SKM-1 (cell line): ENCODE results near the gene LRRC4C.
"Not testable (repeated sequence)": the region's sequence is repeated elsewhere in the genome, so short reads cannot be mapped to it uniquely, and the experiment has no call there.

Experiments
- DNase-seq: peaks from one replicate; lab custom pipeline; 2025; ENCODE audit not compliant: unreplicated experiment; lab: John Stamatoyannopoulos, UW

The LRRC4C gene

GRCh38 chr11:40268551-40268950, 1190.9 kb downstream of the LRRC4C start:
- no peak for DNase-seq

DNA sequence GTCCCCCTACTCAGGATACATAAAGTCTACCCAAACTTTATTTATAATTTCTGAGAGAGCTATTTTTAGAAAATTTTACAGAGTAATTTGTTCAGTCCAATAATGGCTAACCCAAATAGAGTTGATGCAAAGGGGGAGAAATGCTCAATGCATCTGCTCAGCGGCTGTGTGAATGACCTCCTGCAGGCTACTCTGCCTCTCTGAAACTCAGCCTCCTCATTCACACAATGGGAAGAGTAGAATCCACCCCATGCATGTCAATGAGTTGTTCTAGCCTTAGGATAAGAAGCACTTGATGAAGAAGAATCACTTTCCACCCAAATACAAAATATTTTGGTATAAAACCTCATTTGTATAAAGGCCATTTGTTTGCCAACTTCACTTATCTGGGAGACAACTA, 1204.0 kb downstream of the LRRC4C start:
- no peak for DNase-seq

GRCh38 chr11:40253166-40253565, 1206.3 kb downstream of the LRRC4C start:
- DNase-seq: no peak

- DNase-seq: no peak
Measured at GRCh38 chr11:40252236-40252635, 1207.2 kb downstream of the LRRC4C start.

DNA sequence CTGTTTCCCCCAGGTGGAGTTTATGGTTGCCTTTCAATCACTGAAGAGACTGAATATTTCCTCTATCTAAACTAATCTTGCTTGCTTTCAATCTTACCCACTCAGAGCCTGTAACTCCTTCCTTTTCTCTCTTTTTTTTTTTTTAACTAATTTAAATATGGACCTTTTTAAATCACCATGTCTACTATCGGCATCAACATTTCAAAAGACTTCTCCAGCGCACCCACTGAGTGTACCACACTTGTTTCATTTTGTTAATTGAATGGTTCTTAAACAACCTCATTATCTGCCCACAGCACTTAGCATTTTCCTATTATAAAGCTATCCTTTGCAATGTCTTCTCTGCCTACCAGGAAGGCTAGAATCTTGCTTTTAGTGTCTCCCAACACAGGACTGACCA, 1212.5 kb downstream of the LRRC4C start:
- no peak for DNase-seq

DNA sequence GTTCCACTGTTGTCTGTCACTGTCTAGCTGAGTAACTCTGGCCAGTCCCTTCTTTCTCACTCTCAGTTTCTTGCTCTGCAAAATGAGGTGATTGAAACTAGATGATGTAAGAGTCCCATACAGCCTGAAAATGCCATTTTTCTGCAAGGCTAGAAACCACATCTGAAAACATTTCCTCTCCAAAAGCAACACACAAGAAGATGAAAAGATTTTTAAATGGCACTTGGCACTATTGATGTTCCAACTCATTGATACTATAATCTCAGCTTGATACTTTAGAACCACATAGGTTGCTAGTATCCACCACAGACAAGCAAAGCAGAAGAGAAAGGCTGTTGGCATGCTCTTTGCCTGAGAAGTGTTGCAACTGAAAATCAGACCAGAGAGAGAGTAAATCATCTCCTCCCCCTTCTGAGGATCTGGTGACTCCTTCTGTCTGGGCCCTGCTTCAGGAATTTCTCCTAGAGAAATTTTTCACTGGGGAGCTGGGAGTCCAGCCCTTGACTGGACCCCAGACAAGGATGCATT, 1217.9 kb downstream of the LRRC4C start:
- DNase-seq: no peak

GRCh38 chr11:40240284-40240683, 1219.2 kb downstream of the LRRC4C start:
- DNase-seq: no peak

- no peak for DNase-seq
Measured at GRCh38 chr11:40236526-40236925, 1222.9 kb downstream of the LRRC4C start.

DNA sequence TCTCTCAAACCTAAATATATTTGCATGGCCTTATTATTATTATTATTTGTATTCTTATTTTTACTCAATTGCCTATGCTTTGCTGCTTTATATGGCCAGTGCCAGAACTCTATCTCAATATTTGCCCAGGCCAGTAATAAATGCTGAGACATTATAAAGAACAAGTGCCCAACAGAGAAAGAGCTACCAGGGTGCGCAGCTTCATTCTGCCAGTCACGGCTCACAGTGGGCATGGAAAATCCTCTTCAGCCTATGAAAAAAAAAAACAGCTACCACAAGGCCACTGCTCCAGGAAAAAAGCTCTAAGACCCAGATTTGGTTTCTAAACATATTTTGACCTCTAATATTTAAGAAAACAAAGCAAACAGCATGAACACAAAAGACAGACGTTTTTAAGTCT, 1223.6 kb downstream of the LRRC4C start:
- DNase-seq: no peak

DNA sequence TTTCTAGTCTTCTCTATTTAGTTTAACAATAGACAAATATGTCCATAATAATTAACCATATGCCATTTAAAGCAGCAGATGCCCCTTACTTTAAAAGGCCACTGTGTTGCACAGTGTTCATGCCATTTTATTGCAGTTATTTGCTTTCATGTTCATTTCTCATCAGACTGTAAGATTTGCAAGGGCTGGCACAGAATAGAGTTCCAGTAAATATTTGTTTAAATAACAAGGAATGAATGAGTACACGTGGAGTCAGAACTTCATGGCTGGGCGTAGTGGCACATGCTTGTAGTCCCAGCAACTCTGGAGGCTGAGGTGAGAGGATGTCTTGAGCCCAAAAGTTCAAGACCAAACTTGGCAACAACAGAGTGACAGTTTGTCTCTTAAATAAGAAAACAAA, 1228.6 kb downstream of the LRRC4C start:
- DNase-seq: no peak

DNA sequence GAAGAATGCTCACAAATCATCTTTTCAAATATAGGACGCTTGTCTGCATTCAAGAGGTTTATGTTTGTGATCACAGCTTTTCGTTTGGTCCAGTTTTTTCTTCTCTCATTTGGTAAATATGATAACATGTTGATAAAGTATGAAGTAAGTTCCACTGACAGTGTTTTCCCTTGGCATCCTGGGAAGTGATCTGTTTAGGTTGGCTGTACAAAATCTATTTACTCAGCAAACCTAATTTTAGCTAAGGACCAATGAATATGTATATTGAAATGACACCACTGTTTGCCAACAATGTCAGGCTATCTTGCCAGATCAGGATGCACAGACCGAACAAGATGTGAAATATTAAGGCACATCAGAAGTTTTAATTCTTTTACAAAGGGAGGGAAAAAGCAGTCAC, 1230.8 kb downstream of the LRRC4C start:
- no peak for DNase-seq

DNA sequence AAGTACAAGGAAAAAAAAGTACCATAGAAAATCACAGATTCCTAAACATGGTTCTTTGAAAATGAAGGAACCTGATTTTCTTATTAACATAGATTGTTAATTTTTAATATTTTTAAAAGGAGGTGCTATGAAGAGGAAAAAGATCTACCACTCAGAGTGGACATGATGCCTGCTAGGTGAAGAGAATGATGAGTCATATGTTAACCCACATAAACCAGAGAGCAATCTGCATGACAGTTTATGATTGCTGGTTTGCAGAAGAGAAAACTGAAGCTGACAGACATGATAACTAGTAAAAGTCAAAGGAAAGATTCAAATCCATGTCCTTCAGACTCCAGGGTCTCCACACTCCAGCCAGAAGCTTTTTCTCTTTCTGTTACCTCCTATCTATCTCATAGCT, 1231.7 kb downstream of the LRRC4C start:
- no peak for DNase-seq

GRCh38 chr11:40226654-40227053, 1232.8 kb downstream of the LRRC4C start:
- no peak for DNase-seq

DNA sequence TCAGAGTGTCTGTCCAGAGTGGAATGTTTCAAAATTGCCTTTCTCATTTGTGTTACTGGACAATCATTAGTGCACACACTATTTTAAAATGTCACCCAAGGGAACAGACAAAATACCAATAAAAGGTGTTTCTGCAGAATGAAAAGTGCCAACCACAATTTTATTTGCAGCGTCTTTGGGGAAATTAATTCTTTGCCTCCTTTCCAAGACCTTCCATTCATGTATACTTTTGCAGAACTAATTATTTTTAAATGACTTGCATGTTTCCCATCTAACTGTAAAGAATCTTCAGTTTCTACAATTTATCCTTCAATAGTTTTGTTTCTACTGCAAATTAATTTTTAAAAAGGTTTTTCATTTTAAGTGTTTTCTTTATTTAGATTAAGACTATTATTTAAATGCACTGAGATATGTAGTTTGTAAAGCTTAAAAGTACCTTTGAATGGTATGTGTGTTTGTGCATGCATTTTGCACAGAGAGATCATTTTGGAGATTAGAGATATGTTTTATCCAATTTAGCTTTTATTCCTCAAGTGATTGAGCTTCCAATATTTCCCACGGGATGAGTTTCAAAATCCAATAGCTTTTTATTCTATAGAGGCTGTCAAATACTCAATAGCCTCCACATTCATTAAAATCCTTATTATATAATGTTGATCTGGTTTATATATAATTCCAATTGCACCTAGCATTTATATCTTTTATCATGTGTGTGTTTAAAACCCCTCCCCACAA, 1235.7 kb downstream of the LRRC4C start:
- no peak for DNase-seq

DNA sequence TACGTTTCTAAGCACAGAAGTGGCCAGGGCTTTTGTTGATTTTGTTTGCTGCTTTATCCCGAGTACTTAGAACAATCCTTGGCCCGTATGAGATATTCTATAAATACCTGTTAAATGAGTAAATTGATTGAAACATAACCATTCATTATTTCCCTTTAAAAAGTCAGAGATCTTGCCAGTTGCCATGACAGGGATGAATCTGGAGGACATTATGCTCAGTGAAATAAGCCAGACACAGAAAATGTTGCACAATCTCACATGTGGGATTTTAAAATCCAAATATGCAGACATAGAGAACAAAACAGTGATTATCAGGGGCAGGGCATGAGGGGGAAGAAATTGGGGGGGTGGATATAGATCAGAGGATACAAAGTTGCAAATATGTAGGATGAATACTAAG, 1240.1 kb downstream of the LRRC4C start:
- DNase-seq: no peak

DNA sequence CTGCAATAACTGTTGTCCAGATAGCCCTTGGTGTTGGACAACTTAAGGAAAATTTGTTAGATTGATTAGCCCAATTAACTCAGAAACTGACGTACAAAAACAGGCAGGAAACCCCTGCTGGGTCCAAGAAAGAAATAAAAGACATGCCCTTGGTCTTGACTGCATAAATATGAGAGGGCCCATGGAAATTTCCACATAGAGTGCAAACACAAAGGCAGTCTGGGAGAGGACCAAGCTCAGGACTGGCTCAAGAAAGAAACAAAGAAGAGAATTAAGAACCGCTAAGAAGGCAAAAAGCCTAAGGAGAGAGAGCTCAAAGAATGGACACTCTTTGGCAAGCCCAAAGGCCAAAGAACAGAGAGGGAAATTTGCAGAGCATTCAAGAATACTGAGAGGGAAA, 1243.9 kb downstream of the LRRC4C start:
- no peak for DNase-seq

- no peak for DNase-seq
Measured at GRCh38 chr11:40207416-40207815, 1252.0 kb downstream of the LRRC4C start.

- DNase-seq: no peak
Measured at GRCh38 chr11:40204228-40204627, 1255.2 kb downstream of the LRRC4C start.

DNA sequence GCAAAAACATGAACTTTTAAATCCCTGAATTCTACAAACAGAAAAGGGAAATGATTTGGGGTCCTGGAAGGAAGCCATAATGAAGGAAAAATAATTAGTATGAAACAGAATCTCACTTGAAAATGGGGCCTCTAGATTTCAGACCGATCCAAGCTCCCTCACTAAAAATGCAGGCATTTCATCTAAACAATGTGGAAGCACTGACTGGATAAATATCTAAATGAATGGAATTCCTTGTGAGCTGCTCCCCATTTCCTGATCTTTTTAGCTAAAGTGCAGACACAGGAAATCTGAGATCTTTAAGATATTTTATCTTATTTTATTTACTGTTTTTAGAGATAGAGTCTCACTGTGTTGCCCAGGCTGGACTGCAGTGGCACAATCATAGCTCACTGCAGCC, 1255.8 kb downstream of the LRRC4C start:
- DNase-seq: no peak

DNA sequence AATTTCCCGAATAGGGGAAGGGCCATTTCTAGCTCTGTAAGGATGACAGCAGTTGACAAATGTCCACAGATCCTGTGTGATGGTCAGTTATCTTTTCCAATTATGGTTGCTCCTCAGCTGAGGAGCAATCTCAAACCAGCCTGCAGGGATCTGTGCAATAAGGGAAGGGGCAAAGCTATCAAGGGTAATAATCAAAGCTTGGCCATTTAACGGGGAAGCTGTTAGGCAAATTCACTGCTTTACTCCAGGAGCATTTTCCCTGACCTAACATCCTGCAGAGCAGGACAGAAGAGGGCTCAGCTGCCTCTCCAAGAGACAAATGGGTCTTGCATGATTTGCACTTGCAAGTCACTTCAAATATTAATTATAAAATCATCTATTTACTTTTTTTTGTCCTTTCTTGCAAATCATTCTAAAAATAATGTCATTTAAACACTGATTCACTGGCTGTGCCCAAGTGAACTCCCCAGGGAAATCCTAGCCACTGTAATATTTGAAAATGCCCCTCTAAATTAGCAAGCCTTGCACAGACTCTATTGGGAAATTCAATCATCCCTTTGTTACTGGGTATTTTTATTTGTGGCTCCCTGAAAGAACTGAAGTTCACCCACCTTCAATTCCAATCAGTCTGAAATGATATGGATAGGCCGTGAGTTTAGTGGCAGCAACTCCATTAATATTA, 1256.7 kb downstream of the LRRC4C start:
- DNase-seq: no peak

GRCh38 chr11:40192590-40192989, 1266.9 kb downstream of the LRRC4C start:
- not testable (repeated sequence) for DNase-seq

GRCh38 chr11:40190294-40190693, 1269.2 kb downstream of the LRRC4C start:
- no peak for DNase-seq

- DNase-seq: no peak
Measured at GRCh38 chr11:40188848-40189247, 1270.6 kb downstream of the LRRC4C start.
